Measurements from ENCODE around the gene SUMO4. TPM values are rescaled to one million over a fixed set of nuclear protein-coding genes. Genes with fewer than 3 reads are reported as not detected.

Gene SUMO4
- total RNA-seq, 4 donors from 2014 or later: 1.5 to 28.1 (median 8.1) TPM

GRCh38 chr6:149433405-149433804 lies 33.3 kb downstream of the SUMO4 start:
- DNase-seq: no peak
- no peak overlapping the region for H3K27ac ChIP-seq
- TF ChIP-seq EP300 (IDR thresholded peaks at IDR 0.05; ENCODE audit: low read depth) (no peak), CTCF (IDR thresholded peaks at IDR 0.05) (no peak)
- whole genome bisulfite sequencing, 2 donors (ENCODE audit: low coverage in 1 of 2): 70 to 71% methylated on average over 1 to 2 of the region's 2 CpGs
- no peaks in the 10 kb centered on the region for H3K9me3 ChIP-seq
- no peaks in the 10 kb centered on the region for H3K36me3 ChIP-seq
- in situ Hi-C loops (cut with MboI; ENCODE audit: low pct_ligation_motif_present in 1 of 4, low pct_unique_long_range_greater_than_20kb in 1 of 4, low sequenced_read_pairs in 3 of 4): loop anchor here (5.0 to 25.0 kb wide), 6 partner anchors 81 to 871 kb away; no protein-coding TSS in a partner anchor
- H3K4me3 ChIP-seq: no peak overlapping the region
- intact Hi-C loops (cut with DNase I; ENCODE audit: low total_unique reads): loop anchor here (5.0 kb wide), 1 partner anchor 406 kb away; no protein-coding TSS in a partner anchor
- H3K4me1 ChIP-seq: peaks cover 0 to 16% (median 3%) of the 10 kb centered on the region in 4 donors
- no peaks in the 10 kb centered on the region for H3K27me3 ChIP-seq

DNA sequence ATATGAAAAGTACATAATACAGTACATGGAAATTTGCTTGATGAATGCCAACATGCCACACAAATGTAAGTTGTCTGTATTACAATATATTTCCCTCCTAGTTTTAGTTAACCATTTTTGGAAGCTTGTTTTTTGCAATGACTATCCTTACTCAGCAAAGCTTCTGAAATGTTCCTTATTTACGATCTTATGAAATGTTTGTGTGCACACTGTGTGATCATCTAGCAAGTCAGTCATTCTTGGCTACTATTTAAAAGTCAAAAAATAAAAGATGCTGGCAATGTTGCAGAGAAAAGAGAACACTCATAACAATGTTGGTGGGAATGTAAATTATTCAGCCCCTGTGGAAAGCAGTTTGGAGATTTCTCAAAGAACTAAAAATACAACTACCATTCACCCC lies 33.8 kb downstream of the SUMO4 start:
- Histone ChIP-seq H3K4me1 (peaks cover 0 to 16% (median 3%) of the 10 kb centered on the region in 4 donors), H3K27ac (no peak overlapping the region), H3K27me3 (no peaks in the 10 kb centered on the region), H3K36me3 (no peaks in the 10 kb centered on the region), H3K9me3 (no peaks in the 10 kb centered on the region), H3K4me3 (no peak overlapping the region)
- intact Hi-C loops (cut with DNase I; ENCODE audit: low total_unique reads) (loop anchor here (5.0 kb wide), 1 partner anchor 407 kb away; no protein-coding TSS in a partner anchor), in situ Hi-C loops (cut with MboI; ENCODE audit: low pct_ligation_motif_present in 1 of 4, low pct_unique_long_range_greater_than_20kb in 1 of 4, low sequenced_read_pairs in 3 of 4) (loop anchor here (5.0 to 25.0 kb wide), 6 partner anchors 81 to 872 kb away; no protein-coding TSS in a partner anchor)
- no peak for DNase-seq
- peak in 1 of 3 donors; percentile 19 for TF ChIP-seq POLR2AphosphoS5 (IDR thresholded peaks at IDR 0.05)
- TF ChIP-seq POLR2A (IDR thresholded peaks at IDR 0.05): no peak
- WGBS, 2 donors (ENCODE audit: low coverage in 1 of 2): 62% methylated on average over 1 of the region's 1 CpG; no CpG with 5 or more reads in 1 of the 2 donors

DNA sequence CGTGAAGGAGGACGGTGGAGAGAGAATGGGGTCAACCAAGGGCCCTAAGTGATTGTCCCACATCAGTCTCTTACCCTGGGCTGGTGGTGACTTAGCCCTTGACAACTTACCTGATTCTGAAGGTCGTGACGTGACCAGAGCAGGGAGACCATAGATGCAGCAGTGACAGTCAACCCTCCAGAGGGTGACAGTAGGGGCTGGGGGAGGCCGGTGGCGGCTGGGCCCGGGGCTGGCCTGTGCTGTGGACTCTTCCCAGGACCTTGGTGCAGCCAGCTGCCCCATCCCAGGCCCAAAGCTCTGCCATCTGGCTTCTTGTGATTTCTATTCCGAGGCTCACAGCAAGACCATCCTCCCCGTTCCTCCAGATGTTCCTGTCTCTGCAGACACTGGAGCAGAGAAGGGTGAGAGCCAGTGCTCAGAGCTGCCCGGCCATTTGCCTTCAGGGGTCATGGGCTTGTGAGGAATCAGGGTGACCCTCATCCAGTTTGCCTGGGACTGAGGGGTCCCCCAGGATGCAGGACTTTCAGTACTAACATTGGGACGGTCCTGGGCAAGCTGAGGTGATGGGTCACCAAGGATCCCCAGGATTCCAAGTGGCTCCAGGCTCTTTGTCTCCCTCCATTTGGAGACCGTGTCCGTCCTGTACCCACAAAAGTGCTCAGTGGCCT lies 36.0 kb downstream of the SUMO4 start:
- H3K27me3 ChIP-seq: no peaks in the 10 kb centered on the region
- TF ChIP-seq POLR2A (IDR thresholded peaks at IDR 0.05) (no peak), POLR2AphosphoS5 (IDR thresholded peaks at IDR 0.05) (no peak), CTCF (IDR thresholded peaks at IDR 0.05) (no peak), EP300 (IDR thresholded peaks at IDR 0.05; ENCODE audit: low read depth) (no peak)
- 80 to 93% methylated on average over 1 to 13 of the region's 13 CpGs for WGBS, 2 donors (ENCODE audit: low coverage in 1 of 2)
- in situ Hi-C loops (cut with MboI; ENCODE audit: low pct_ligation_motif_present in 1 of 4, low pct_unique_long_range_greater_than_20kb in 1 of 4, low sequenced_read_pairs in 3 of 4) (loop anchor here (5.0 to 25.0 kb wide), 5 partner anchors 79 to 874 kb away; no protein-coding TSS in a partner anchor), intact Hi-C loops (cut with DNase I; ENCODE audit: low total_unique reads) (no loop called here)
- H3K27ac ChIP-seq: no peak overlapping the region
- H3K4me3 ChIP-seq: no peak overlapping the region
- no peaks in the 10 kb centered on the region for H3K36me3 ChIP-seq
- no peak for DNase-seq
- peaks cover 0 to 16% (median 3%) of the 10 kb centered on the region in 4 donors for H3K4me1 ChIP-seq
- no peaks in the 10 kb centered on the region for H3K9me3 ChIP-seq

DNA sequence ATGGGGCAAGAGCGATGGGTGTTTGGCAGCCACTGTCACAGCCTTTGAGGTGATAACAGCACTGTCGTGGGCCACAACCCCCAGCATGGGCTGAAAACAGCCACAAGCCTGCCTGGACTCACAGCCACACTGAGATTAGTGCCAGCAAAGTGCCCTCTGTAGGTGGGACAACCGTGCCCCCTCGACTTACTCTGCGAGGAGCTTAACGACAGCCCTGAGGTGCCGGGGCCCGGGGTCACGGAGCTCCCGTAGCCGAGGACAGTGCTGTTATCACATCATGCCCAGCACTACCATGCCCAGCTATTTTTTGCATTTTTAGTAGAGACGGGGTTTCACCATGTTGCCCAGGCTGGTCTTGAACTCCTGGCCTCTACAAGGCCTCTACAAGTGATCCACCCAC lies 36.6 kb downstream of the SUMO4 start:
- DNase-seq: no peak
- H3K27me3 ChIP-seq: no peaks in the 10 kb centered on the region
- peaks cover 0 to 21% (median 3%) of the 10 kb centered on the region in 4 donors for H3K4me1 ChIP-seq
- TF ChIP-seq EP300 (IDR thresholded peaks at IDR 0.05; ENCODE audit: low read depth) (no peak), CTCF (IDR thresholded peaks at IDR 0.05) (no peak), POLR2A (IDR thresholded peaks at IDR 0.05) (no peak), POLR2AphosphoS5 (IDR thresholded peaks at IDR 0.05) (no peak)
- no peak overlapping the region for H3K27ac ChIP-seq
- WGBS, 2 donors (ENCODE audit: low coverage in 1 of 2): 95% methylated on average over 12 of the region's 12 CpGs; no CpG with 5 or more reads in 1 of the 2 donors
- no peak overlapping the region for H3K4me3 ChIP-seq
- intact Hi-C loops (cut with DNase I; ENCODE audit: low total_unique reads): no loop called here
- in situ Hi-C loops (cut with MboI; ENCODE audit: low pct_ligation_motif_present in 1 of 4, low pct_unique_long_range_greater_than_20kb in 1 of 4, low sequenced_read_pairs in 3 of 4): loop anchor here (5.0 to 25.0 kb wide), 5 partner anchors 78 to 874 kb away; no protein-coding TSS in a partner anchor
- H3K36me3 ChIP-seq: no peaks in the 10 kb centered on the region
- no peaks in the 10 kb centered on the region for H3K9me3 ChIP-seq

Measured in transverse colon (tissue), 4 donors.